GM06990 (cell line): Measurements from ENCODE around the gene GRIN2D.

Experiments
- DNase-seq: peaks from one replicate; pipeline ENCODE4 v3.0.0-alpha.2; 2011; ENCODE audit not compliant: insufficient read length; ENCODE audit errors: extremely low read depth
- H3K27me3 ChIP-seq: replicated peaks from 2 replicates; pipeline ENCODE4 v1.6.0; 2011; ENCODE audit warnings: low read length; ENCODE audit not compliant: control insufficient read depth, insufficient read depth
- H3K36me3 ChIP-seq: 2 replicates; pipeline ENCODE4 v1.5.1; 2011; ENCODE audit warnings: low read length; ENCODE audit not compliant: control insufficient read depth, insufficient read depth
- H3K4me3 ChIP-seq: replicated peaks from 2 replicates; pipeline ENCODE4 v1.5.1; 2011; ENCODE audit warnings: low read depth, mild to moderate bottlenecking, control low read depth, low read length
- CTCF ChIP-seq: IDR thresholded peaks from 2 replicates; pipeline ENCODE4 v1.5.1; 2011; ENCODE audit warnings: low read length, control low read depth, mild to moderate bottlenecking, inconsistent platforms; ENCODE audit not compliant: insufficient read depth, poor library complexity, severe bottlenecking

GRIN2D gene

DNA sequence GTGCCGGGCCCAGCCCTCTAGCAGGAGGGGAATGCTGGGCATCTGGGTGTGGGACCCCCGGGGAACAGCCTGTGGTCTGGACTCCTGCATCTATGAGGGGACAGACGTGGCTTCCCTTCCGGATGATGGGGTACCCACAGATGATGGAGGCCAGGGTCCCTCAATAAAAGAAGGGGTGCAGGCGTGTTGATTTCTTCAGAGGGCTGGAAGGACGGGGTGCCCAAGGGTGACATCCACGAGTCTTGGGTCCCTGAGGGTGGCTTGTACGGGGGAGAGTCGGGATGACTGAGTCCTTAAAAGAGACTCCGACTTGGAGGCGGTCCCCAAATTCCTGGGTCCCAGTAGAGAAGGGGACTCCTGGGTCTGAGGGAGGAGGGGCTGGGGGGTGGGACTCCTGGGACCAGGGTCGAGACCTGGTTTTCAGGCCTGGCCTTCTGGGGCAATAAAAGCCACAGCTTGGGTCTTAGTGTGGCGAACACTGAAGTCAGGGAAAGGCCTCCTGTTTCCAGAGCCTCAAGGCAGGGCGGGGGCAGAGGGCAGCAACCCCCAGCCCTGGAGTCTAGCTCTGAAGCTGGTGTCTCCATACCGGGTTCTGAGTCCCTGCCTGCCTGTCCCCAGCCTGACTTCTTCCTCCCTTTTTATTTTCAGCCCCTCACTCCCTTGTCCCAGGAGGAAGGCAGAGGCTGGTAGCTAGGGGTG, 459 bp upstream of the GRIN2D start:
- TF ChIP-seq CTCF: no peak
- DNase-seq: no peak
- Histone ChIP-seq H3K36me3 (peaks cover 2% of the 10 kb centered on the region), H3K4me3 (no peak overlapping the region), H3K27me3 (peaks cover 3% of the 10 kb centered on the region)

GRCh38 chr19:48394331-48395169, 1.1 kb downstream of the GRIN2D start:
- Histone ChIP-seq H3K4me3 (no peak overlapping the region), H3K27me3 (peaks cover 3% of the 10 kb centered on the region), H3K36me3 (no peaks in the 10 kb centered on the region)
- DNase-seq: no peak
- TF ChIP-seq CTCF: no peak

DNA sequence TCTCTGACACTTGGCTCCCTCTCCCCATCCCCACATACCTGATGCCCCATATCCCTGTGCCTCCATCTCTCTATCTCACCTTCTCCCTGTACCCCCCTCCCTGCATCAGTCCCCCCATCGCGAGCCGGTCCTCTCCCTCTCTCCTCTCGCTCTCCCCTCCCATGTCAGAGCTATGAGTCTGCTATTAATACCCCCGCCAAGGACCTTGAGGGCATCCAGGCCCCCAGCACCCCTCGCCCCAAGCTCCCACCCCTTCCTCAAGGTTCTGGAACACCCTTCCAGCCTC, 1.6 kb downstream of the GRIN2D start:
- Histone ChIP-seq H3K27me3 (peaks cover 3% of the 10 kb centered on the region), H3K36me3 (no peaks in the 10 kb centered on the region), H3K4me3 (no peak overlapping the region)
- no peak for TF ChIP-seq CTCF
- no peak for DNase-seq

- Histone ChIP-seq H3K4me3 (no peak overlapping the region), H3K27me3 (peaks cover 3% of the 10 kb centered on the region)
These were observed 2.0 kb downstream of the GRIN2D start for GRCh38 chr19:48395499-48395898.

GRCh38 chr19:48396016-48396823, 2.8 kb downstream of the GRIN2D start:
- Histone ChIP-seq H3K4me3 (no peak overlapping the region), H3K36me3 (no peaks in the 10 kb centered on the region), H3K27me3 (peaks cover 3% of the 10 kb centered on the region)
- TF ChIP-seq CTCF: no peak
- DNase-seq: no peak

More at GRCh38 chr19:48395499-48395898, 2.0 kb downstream of the GRIN2D start:
- TF ChIP-seq CTCF: no peak
- no peaks in the 10 kb centered on the region for H3K36me3 ChIP-seq
- no peak for DNase-seq
